HEK293 (cell line): ENCODE results near the gene TMEM222.

Source experiments
- CTCF ChIA-PET: fragments of 350-600 bp; formaldehyde crosslinking; extraction: SDS; loops from one replicate; lab custom pipeline; 2021; ENCODE audit warnings: antibody characterized with exemption; lab: Yijun Ruan, JAX
- POLR2A ChIA-PET: fragments of 300-600 bp; formaldehyde crosslinking; extraction: SDS; loops from one replicate; lab custom pipeline; 2020; ENCODE audit warnings: antibody characterized with exemption, inconsistent platforms; lab: Yijun Ruan, JAX
- H3K27ac ChIP-seq: fragments of 200-500 bp; sonication (Bioruptor generic); 2 replicates; pipeline ENCODE4 v1.5.1; 2014; ENCODE audit warnings: low read depth, low read length, control low read depth, inconsistent platforms; ENCODE audit errors: extremely low read depth
- H3K36me3 ChIP-seq, 2 experiments: fragments of 200-500 bp in 1 of 2; sonication (Bioruptor generic) in 1 of 2; 1 replicate in 1 of 2; 2 replicates in 1 of 2; pipeline ENCODE4 v1.5.1; 2014 to 2017; ENCODE audit warnings: inconsistent platforms in 2 of 2, low read length in 2 of 2; ENCODE audit not compliant: control insufficient read depth in 2 of 2, insufficient read depth in 1 of 2
- H3K4me1 ChIP-seq: fragments of 200-500 bp; sonication (Bioruptor generic); 2 replicates; pipeline ENCODE4 v1.5.1; 2014; ENCODE audit warnings: mild to moderate bottlenecking, low read length, inconsistent platforms; ENCODE audit not compliant: control insufficient read depth, insufficient read depth
- H3K4me3 ChIP-seq: 2 replicates; pipeline ENCODE4 v1.5.1; 2011; ENCODE audit warnings: low read depth, mild to moderate bottlenecking, control low read depth, low read length, moderate library complexity
- H3K9me3 ChIP-seq: fragments of 200-500 bp; sonication (Bioruptor generic); 2 replicates; pipeline ENCODE4 v1.5.1; 2014; ENCODE audit warnings: low read depth, low read length, inconsistent platforms; ENCODE audit not compliant: control insufficient read depth, insufficient read depth
- HOXD13 ChIP-seq: sonication (generic); formaldehyde crosslinking; IDR thresholded peaks from 2 replicates; pipeline ENCODE4 v1.8.0; 2022; ENCODE audit warnings: missing genetic modification reagents, borderline replicate concordance
- KLF1 ChIP-seq: fragments of 450-650 bp; formaldehyde crosslinking; IDR thresholded peaks from 2 replicates; pipeline ENCODE4 v1.5.1; 2016; ENCODE audit warnings: missing biosample characterization, missing genetic modification characterization
- KLF16 ChIP-seq: fragments of 450-650 bp; formaldehyde crosslinking; IDR thresholded peaks from 2 replicates; pipeline ENCODE4 v1.5.1; 2017; ENCODE audit warnings: missing biosample characterization, missing genetic modification characterization
- KLF8 ChIP-seq: fragments of 450-650 bp; formaldehyde crosslinking; IDR thresholded peaks from 2 replicates; pipeline ENCODE4 v1.5.1; 2016; ENCODE audit warnings: missing biosample characterization, missing genetic modification characterization
- KLF9 ChIP-seq: fragments of 450-650 bp; formaldehyde crosslinking; IDR thresholded peaks from 2 replicates; pipeline ENCODE4 v1.5.1; 2016; ENCODE audit warnings: missing biosample characterization, missing genetic modification characterization, low read depth
- OSR2 ChIP-seq: fragments of 450-650 bp; formaldehyde crosslinking; IDR thresholded peaks from 2 replicates; pipeline ENCODE4 v1.5.1; 2016; ENCODE audit warnings: missing biosample characterization, missing genetic modification characterization
- SCRT2 ChIP-seq: fragments of 450-650 bp; formaldehyde crosslinking; IDR thresholded peaks from 2 replicates; pipeline ENCODE4 v1.5.1; 2016; ENCODE audit warnings: missing biosample characterization, missing genetic modification characterization
- ZBTB1 ChIP-seq: fragments of 450-650 bp; formaldehyde crosslinking; IDR thresholded peaks from 2 replicates; pipeline ENCODE4 v1.5.1; 2016; ENCODE audit warnings: missing biosample characterization, missing genetic modification characterization
- ZBTB17 ChIP-seq: fragments of 450-650 bp; formaldehyde crosslinking; IDR thresholded peaks from 2 replicates; pipeline ENCODE4 v1.5.1; 2016; ENCODE audit warnings: missing biosample characterization, missing genetic modification characterization
- ZEB2 ChIP-seq: fragments of 450-650 bp; formaldehyde crosslinking; IDR thresholded peaks from 2 replicates; pipeline ENCODE4 v1.5.1; 2016; ENCODE audit warnings: missing biosample characterization, missing genetic modification characterization
- ZFHX2 ChIP-seq: fragments of 450-650 bp; formaldehyde crosslinking; conservative IDR thresholded peaks from 2 replicates; pipeline ENCODE4 v1.5.1; 2016; ENCODE audit warnings: missing biosample characterization, missing genetic modification characterization
- ZNF10 ChIP-seq: fragments of 450-650 bp; formaldehyde crosslinking; IDR thresholded peaks from 2 replicates; pipeline ENCODE4 v1.5.1; 2017; ENCODE audit warnings: missing biosample characterization, missing genetic modification characterization
- ZNF146 ChIP-seq: fragments of 450-650 bp; formaldehyde crosslinking; IDR thresholded peaks from 2 replicates; pipeline ENCODE4 v1.5.1; 2016; ENCODE audit warnings: missing biosample characterization, missing genetic modification characterization
- ZNF2 ChIP-seq: fragments of 450-650 bp; formaldehyde crosslinking; IDR thresholded peaks from 2 replicates; pipeline ENCODE4 v1.5.1; 2016; ENCODE audit warnings: missing biosample characterization, missing genetic modification characterization
- ZNF324 ChIP-seq: fragments of 450-650 bp; formaldehyde crosslinking; IDR thresholded peaks from 2 replicates; pipeline ENCODE4 v1.5.1; 2016; ENCODE audit warnings: missing biosample characterization, missing genetic modification characterization
- ZNF391 ChIP-seq: fragments of 450-650 bp; formaldehyde crosslinking; IDR thresholded peaks from 2 replicates; pipeline ENCODE4 v1.5.1; 2016; ENCODE audit warnings: low read depth, missing biosample characterization, missing genetic modification characterization, borderline replicate concordance
- ZNF394 ChIP-seq: fragments of 450-650 bp; formaldehyde crosslinking; IDR thresholded peaks from 2 replicates; pipeline ENCODE4 v1.5.1; 2016; ENCODE audit warnings: missing biosample characterization, missing genetic modification characterization, mild to moderate bottlenecking, moderate library complexity, borderline replicate concordance
- ZNF501 ChIP-seq: fragments of 450-650 bp; formaldehyde crosslinking; IDR thresholded peaks from 2 replicates; pipeline ENCODE4 v1.5.1; 2016; ENCODE audit warnings: missing biosample characterization, missing genetic modification characterization
- ZNF514 ChIP-seq: fragments of 450-650 bp; formaldehyde crosslinking; IDR thresholded peaks from 2 replicates; pipeline ENCODE4 v1.5.1; 2016; ENCODE audit warnings: missing biosample characterization, missing genetic modification characterization
- ZNF585B ChIP-seq: fragments of 450-650 bp; formaldehyde crosslinking; IDR thresholded peaks from 2 replicates; pipeline ENCODE4 v1.5.1; 2016; ENCODE audit warnings: missing biosample characterization, missing genetic modification characterization
- ZNF600 ChIP-seq: fragments of 450-650 bp; formaldehyde crosslinking; IDR thresholded peaks from 2 replicates; pipeline ENCODE4 v1.5.1; 2016; ENCODE audit warnings: missing biosample characterization, missing genetic modification characterization
- ZNF654 ChIP-seq: fragments of 450-650 bp; formaldehyde crosslinking; IDR thresholded peaks from 2 replicates; pipeline ENCODE4 v1.5.1; 2016; ENCODE audit warnings: low read depth, missing biosample characterization, missing genetic modification characterization
- ZNF843 ChIP-seq: fragments of 450-650 bp; formaldehyde crosslinking; IDR thresholded peaks from 2 replicates; pipeline ENCODE4 v1.5.1; 2016; ENCODE audit warnings: missing biosample characterization, missing genetic modification characterization
- TF ChIP-seq, protein P1 (sequence below): fragments of 450-650 bp; formaldehyde crosslinking; IDR thresholded peaks from 2 replicates; pipeline ENCODE4 v1.5.1; 2016; ENCODE audit warnings: missing biosample characterization, missing genetic modification characterization
- TF ChIP-seq, protein P2 (sequence below): fragments of 450-650 bp; formaldehyde crosslinking; IDR thresholded peaks from 2 replicates; pipeline ENCODE4 v1.5.1; 2017; ENCODE audit warnings: missing biosample characterization, missing genetic modification characterization
- TF ChIP-seq, protein P3 (sequence below): sonication (generic); formaldehyde crosslinking; IDR thresholded peaks from 2 replicates; pipeline ENCODE4 v1.8.1; 2022; ENCODE audit warnings: mild to moderate bottlenecking, moderate library complexity, missing genetic modification reagents

Gene TMEM222

DNA sequence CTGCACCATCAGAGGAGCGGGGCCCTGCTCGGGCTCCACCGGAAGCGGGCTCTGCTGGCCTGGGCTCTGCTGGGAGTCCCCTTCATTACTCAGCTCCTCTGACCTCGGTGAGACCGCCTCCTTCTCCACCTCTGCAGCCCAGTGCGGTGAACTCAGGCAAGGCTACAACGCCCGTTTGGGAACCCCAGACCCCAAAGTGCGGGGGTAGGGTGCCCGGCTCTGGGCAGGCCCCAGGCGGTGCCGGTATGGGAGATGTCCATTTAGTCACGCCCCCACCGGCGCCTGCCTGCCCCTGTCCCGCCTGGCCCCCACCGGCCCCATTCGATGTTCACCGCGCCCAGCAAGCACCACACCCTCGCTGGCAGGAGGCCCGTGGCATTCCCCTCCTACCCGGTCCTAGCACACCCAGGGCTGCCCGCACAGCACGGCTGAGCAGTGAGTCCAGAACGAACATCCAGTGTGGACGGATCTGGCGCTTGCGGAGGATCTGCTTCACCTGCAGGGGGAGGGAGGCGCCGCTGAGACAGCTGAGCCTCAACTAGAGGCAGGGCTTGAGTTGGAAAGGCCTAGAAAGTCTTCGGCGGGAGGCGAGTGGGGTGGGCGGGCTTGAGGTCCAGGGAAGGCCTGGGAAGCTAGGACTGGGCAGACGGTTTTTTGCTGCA, 34.8 kb downstream of the TMEM222 start:
- H3K4me3 ChIP-seq: no peak overlapping the region
- no peaks in the 10 kb centered on the region for H3K4me1 ChIP-seq
- peaks cover 0 to 44% of the 10 kb centered on the region in 2 experiments; a peak in 1 of 3 replicates for H3K36me3 ChIP-seq
- no peak overlapping the region for H3K27ac ChIP-seq
- TF ChIP-seq ZNF324 (tag by site-specific recombination) (no peak), ZNF514 (tag by site-specific recombination) (no peak), ZNF585B (tag by site-specific recombination) (no peak), KLF1 (tag by site-specific recombination) (0 out of 2 replicates have a peak, but pooled peaks have one; percentile 36), ZNF600 (tag by site-specific recombination) (peak; percentile 66)
- TF ChIP-seq, protein P1, sequence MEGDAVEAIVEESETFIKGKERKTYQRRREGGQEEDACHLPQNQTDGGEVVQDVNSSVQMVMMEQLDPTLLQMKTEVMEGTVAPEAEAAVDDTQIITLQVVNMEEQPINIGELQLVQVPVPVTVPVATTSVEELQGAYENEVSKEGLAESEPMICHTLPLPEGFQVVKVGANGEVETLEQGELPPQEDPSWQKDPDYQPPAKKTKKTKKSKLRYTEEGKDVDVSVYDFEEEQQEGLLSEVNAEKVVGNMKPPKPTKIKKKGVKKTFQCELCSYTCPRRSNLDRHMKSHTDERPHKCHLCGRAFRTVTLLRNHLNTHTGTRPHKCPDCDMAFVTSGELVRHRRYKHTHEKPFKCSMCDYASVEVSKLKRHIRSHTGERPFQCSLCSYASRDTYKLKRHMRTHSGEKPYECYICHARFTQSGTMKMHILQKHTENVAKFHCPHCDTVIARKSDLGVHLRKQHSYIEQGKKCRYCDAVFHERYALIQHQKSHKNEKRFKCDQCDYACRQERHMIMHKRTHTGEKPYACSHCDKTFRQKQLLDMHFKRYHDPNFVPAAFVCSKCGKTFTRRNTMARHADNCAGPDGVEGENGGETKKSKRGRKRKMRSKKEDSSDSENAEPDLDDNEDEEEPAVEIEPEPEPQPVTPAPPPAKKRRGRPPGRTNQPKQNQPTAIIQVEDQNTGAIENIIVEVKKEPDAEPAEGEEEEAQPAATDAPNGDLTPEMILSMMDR (tag by site-specific recombination): no peak
- TF ChIP-seq, all 188 proteins: peak for 2
- H3K9me3 ChIP-seq: no peaks in the 10 kb centered on the region
- POLR2A ChIA-PET: interaction anchor here (4.4 kb wide), 1 partner anchor 9 kb away, joined by 23 read pairs; the partner anchor contains the start of gene MAP3K6
- CTCF ChIA-PET: interaction anchor here (0.5 to 7.8 kb wide), 26 partner anchors 10 to 673 kb away, joined by 3 to 84 read pairs (median 6); partner anchors contain the start of genes FCN3, MAP3K6 and SYTL1

DNA sequence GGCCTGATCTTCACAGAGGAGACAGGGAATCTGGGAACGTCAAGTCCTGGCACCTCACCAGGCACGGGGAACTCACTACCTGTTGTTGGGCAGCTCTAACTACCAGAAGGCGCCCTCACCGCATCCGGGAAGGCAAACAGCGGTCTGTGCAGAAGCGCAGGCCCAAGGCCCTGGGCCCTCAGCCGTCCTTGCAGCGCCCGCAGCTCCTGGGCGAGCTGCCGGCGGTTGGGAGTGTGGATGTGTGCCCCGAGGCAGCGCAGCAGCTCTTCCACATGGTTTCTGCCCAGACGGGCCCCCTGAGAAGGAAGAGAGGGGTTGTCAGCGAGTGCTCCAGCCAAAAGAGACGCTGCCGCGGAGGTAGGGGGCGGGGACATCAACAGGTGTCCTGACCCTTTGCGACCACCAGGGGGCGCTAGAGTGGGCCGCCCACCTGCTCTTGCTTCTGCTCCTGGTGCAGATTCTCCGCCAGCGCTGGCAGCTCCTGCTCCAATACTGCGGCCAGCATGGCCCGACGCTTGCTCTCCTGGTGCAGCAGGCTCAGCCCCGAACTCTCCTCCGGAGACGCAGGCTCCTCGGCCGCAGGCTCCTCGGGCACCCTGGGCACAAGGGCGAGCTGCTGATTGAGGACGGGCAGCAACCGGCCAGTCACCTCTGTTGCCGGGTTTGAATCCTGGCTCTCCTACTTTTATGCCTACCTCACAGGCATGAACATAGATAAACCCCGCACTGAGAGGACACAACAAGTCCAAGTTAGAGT, 35.5 kb downstream of the TMEM222 start:
- H3K27ac ChIP-seq: no peak overlapping the region
- no peaks in the 10 kb centered on the region for H3K9me3 ChIP-seq
- H3K4me3 ChIP-seq: no peak overlapping the region
- H3K4me1 ChIP-seq: no peaks in the 10 kb centered on the region
- H3K36me3 ChIP-seq: peaks cover 0 to 51% of the 10 kb centered on the region in 2 experiments; a peak in 1 of 3 replicates
- ChIA-PET POLR2A (interaction anchor here (4.4 kb wide), 1 partner anchor 9 kb away, joined by 23 read pairs; the partner anchor contains the start of gene MAP3K6), CTCF (interaction anchor here (0.5 to 7.8 kb wide), 31 partner anchors 9 to 673 kb away, joined by 3 to 84 read pairs (median 5); partner anchors contain the start of genes FCN3, MAP3K6 and SYTL1)
- TF ChIP-seq KLF9 (peak; percentile 89), ZEB2 (tag by site-specific recombination) (0 out of 2 replicates have a peak, but pooled peaks have one; percentile 46), KLF8 (tag by site-specific recombination) (peak; percentile 50; the same call in 1 of the 2 replicates), ZBTB17 (0 out of 2 replicates have a peak, but pooled peaks have one; percentile 24), OSR2 (tag by site-specific recombination) (peak; percentile 49; the same call in 1 of the 2 replicates), SCRT2 (tag by site-specific recombination) (peak; percentile 100), ZBTB1 (no peak), ZNF654 (tag by site-specific recombination) (peak; percentile 28; the same call in 1 of the 2 replicates), ZFHX2 (peak; percentile 90), ZNF843 (tag by site-specific recombination) (no peak), ZNF391 (tag by site-specific recombination) (no peak), ZNF146 (tag by site-specific recombination) (no peak), HOXD13 (CRISPR knock-in tag) (no peak), ZNF10 (tag by site-specific recombination) (no peak), ZNF2 (tag by site-specific recombination) (0 out of 2 replicates have a peak, but pooled peaks have one; percentile 36), ZNF394 (tag by site-specific recombination) (no peak), ZNF501 (tag by site-specific recombination) (no peak), ZNF600 (tag by site-specific recombination) (peak; percentile 96), KLF16 (peak; percentile 87)
- TF ChIP-seq, protein P2, sequence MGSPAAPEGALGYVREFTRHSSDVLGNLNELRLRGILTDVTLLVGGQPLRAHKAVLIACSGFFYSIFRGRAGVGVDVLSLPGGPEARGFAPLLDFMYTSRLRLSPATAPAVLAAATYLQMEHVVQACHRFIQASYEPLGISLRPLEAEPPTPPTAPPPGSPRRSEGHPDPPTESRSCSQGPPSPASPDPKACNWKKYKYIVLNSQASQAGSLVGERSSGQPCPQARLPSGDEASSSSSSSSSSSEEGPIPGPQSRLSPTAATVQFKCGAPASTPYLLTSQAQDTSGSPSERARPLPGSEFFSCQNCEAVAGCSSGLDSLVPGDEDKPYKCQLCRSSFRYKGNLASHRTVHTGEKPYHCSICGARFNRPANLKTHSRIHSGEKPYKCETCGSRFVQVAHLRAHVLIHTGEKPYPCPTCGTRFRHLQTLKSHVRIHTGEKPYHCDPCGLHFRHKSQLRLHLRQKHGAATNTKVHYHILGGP: no peak
- TF ChIP-seq, protein P3, sequence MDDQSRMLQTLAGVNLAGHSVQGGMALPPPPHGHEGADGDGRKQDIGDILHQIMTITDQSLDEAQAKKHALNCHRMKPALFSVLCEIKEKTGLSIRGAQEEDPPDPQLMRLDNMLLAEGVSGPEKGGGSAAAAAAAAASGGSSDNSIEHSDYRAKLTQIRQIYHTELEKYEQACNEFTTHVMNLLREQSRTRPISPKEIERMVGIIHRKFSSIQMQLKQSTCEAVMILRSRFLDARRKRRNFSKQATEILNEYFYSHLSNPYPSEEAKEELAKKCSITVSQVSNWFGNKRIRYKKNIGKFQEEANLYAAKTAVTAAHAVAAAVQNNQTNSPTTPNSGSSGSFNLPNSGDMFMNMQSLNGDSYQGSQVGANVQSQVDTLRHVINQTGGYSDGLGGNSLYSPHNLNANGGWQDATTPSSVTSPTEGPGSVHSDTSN: peak; percentile 67; the same call in 1 of the 2 replicates
- TF ChIP-seq, protein P1 (tag by site-specific recombination): peak; percentile 94
